Erythroblast (primary cell): ENCODE measurements around the gene C2orf76.

Experiments used
- GATA1 ChIP-seq: IDR thresholded peaks from 2 replicates; pipeline ENCODE4 v1.6.1; 2011; ENCODE audit warnings: low read depth, mild to moderate bottlenecking, control low read depth, low read length, moderate library complexity
- POLR2A ChIP-seq: IDR thresholded peaks from 2 replicates; pipeline ENCODE4 v1.6.1; 2011; ENCODE audit warnings: mild to moderate bottlenecking, low read length

DNA sequence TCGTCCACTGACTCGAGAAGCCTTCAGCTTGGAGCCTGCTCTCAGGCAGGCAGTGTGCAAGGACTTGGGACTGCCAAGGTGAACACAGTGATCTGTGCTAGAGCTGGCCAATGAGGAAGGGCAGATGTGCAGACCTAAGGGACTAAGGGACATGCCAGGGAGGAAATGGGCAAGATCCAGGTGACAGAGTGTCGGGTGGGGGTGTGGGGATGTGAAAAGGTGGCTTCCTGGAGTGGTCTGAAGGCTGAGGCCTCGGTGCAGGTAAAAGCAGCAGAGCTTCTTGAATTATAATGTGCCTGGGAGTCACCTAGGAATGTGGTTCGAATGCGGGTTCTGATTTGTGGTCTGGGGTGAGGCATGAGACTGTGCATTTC is 101.0 kb downstream of the C2orf76 start:
- TF ChIP-seq POLR2A (no peak), GATA1 (no peak)
